ENCODE data around the gene GOLT1A. TPM values are rescaled to one million over a fixed set of nuclear protein-coding genes. Genes with fewer than 3 reads are reported as not detected.

Gene GOLT1A
- total RNA-seq, 1 experiment from 2014 or later, result 0.49 TPM

DNA sequence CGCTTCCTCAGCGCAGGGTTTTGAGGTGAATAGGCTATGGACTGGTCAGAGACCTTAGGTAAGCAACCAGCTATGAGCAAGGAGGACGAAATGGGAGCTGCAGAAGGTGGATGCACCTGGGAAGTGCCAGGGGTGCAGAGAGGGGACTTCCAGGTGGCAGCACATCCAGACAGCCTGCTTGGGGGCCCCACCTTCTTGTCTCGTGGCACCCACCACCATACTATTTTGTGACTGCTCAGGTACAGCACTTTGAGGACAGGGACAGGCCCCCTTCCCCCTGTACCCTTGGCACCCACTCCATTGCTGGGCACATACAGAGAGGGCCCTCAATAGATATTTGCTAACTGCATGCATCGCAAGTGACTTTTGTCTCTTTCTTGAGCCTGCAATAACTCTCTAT, 16.7 kb downstream of the GOLT1A start:
- H3K4me1 ChIP-seq (ENCODE audit: control insufficient read depth, insufficient read depth, low read length), result no peaks in the 10 kb centered on the region
- H3K9me3 ChIP-seq (ENCODE audit: control insufficient read depth, insufficient read depth, low read depth, low read length), result no peaks in the 10 kb centered on the region
- in situ Hi-C loops (cut with HindIII; ENCODE audit: low pct_unique_long_range_greater_than_20kb, low sequenced_read_pairs) (no loop called here), intact Hi-C loops (cut with micrococcal nuclease; ENCODE audit: unreplicated experiment) (no loop called here)
- DNase-seq (ENCODE audit: low read depth, low spot score) (no peak), ATAC-seq (no peak)
- POLR2A ChIA-PET, result no interaction called here
- CTCF ChIA-PET, result no interaction called here
- no TSS peak for BruUV-seq (replicated peaks)
- H3K27ac ChIP-seq (ENCODE audit: low read length), result no peak overlapping the region
- 0 out of 2 replicates have a peak, but pooled peaks cover 2% of the 10 kb centered on the region for H3K27me3 ChIP-seq (ENCODE audit: control insufficient read depth, insufficient read depth, low read length)
- H3K4me3 ChIP-seq (ENCODE audit: low read depth in 2 of 2, low read length in 2 of 2), result no peak overlapping the region
- H3K36me3 ChIP-seq (ENCODE audit: control insufficient read depth, insufficient read depth, low read length), result no peaks in the 10 kb centered on the region
- TF ChIP-seq, protein P1, sequence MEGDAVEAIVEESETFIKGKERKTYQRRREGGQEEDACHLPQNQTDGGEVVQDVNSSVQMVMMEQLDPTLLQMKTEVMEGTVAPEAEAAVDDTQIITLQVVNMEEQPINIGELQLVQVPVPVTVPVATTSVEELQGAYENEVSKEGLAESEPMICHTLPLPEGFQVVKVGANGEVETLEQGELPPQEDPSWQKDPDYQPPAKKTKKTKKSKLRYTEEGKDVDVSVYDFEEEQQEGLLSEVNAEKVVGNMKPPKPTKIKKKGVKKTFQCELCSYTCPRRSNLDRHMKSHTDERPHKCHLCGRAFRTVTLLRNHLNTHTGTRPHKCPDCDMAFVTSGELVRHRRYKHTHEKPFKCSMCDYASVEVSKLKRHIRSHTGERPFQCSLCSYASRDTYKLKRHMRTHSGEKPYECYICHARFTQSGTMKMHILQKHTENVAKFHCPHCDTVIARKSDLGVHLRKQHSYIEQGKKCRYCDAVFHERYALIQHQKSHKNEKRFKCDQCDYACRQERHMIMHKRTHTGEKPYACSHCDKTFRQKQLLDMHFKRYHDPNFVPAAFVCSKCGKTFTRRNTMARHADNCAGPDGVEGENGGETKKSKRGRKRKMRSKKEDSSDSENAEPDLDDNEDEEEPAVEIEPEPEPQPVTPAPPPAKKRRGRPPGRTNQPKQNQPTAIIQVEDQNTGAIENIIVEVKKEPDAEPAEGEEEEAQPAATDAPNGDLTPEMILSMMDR (IDR thresholded peaks at IDR 0.05), result no peak
- TF ChIP-seq TCF7L2 (IDR thresholded peaks at IDR 0.05; ENCODE audit: low read depth, low read length) (no peak), POLR2AphosphoS5 (IDR thresholded peaks at IDR 0.05; ENCODE audit: low read depth, low read length) (no peak), SIN3A (IDR thresholded peaks at IDR 0.05; ENCODE audit: borderline replicate concordance, insufficient read depth, low read depth, low read length) (no peak)
- TF ChIP-seq, protein P2, sequence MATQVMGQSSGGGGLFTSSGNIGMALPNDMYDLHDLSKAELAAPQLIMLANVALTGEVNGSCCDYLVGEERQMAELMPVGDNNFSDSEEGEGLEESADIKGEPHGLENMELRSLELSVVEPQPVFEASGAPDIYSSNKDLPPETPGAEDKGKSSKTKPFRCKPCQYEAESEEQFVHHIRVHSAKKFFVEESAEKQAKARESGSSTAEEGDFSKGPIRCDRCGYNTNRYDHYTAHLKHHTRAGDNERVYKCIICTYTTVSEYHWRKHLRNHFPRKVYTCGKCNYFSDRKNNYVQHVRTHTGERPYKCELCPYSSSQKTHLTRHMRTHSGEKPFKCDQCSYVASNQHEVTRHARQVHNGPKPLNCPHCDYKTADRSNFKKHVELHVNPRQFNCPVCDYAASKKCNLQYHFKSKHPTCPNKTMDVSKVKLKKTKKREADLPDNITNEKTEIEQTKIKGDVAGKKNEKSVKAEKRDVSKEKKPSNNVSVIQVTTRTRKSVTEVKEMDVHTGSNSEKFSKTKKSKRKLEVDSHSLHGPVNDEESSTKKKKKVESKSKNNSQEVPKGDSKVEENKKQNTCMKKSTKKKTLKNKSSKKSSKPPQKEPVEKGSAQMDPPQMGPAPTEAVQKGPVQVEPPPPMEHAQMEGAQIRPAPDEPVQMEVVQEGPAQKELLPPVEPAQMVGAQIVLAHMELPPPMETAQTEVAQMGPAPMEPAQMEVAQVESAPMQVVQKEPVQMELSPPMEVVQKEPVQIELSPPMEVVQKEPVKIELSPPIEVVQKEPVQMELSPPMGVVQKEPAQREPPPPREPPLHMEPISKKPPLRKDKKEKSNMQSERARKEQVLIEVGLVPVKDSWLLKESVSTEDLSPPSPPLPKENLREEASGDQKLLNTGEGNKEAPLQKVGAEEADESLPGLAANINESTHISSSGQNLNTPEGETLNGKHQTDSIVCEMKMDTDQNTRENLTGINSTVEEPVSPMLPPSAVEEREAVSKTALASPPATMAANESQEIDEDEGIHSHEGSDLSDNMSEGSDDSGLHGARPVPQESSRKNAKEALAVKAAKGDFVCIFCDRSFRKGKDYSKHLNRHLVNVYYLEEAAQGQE (IDR thresholded peaks at IDR 0.05; ENCODE audit: insufficient read depth in 1 of 2, low read depth in 2 of 2, low read length in 1 of 2), result no peak

DNA sequence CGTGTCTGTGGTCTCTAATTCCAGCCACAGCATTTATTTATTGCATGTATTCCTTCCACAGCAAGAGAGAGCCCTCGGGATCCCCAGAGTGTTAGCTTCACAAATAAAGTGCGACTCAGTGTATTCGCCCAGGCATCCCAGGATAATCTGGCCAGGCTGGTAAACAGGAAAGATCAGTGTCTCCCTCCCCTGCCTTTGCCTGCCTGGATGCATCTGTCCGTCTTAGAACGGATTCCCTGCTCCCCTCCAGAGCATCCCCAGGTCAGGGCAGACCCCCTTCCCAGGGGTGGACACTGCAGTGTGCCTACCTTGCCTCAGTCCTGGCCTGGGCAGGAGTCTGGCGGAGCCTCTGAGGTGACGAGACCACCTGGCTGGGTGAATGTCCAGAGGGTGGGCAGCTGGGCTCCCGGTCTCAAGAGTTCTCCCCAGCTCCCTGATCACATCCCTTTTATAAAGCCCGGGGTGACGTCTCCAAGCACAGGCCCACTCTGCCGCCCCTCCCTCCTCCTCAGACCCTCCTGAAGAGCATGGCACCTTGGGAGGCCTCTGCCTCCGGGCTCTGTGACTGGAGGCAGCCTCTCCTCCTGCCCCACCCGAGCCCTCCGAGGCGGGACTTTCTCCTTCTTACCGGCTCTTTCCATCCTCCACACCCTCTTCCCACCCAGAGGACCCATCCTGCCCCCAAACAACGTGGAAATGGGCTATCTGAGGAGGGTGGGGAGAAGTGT, 17.6 kb downstream of the GOLT1A start, which contains the start of gene KISS1:
KISS1 (minus strand) TSS at position 424 of the 728 bp plus-strand sequence. CDS start 3,615 bp downstream, outside the sequence.
- Histone ChIP-seq H3K36me3 (ENCODE audit: control insufficient read depth, insufficient read depth, low read length) (no peaks in the 10 kb centered on the region), H3K4me3 (ENCODE audit: low read depth in 2 of 2, low read length in 2 of 2) (no peak within 1 kb of the TSS), H3K9me3 (ENCODE audit: control insufficient read depth, insufficient read depth, low read depth, low read length) (no peaks in the 10 kb centered on the region), H3K27me3 (ENCODE audit: control insufficient read depth, insufficient read depth, low read length) (0 out of 2 replicates have a peak, but pooled peaks cover 2% of the 10 kb centered on the region), H3K4me1 (ENCODE audit: control insufficient read depth, insufficient read depth, low read length) (no peaks in the 10 kb centered on the region), H3K27ac (ENCODE audit: low read length) (no peak within 1 kb of the TSS)
- POLR2A ChIA-PET, result no interaction called here
- CTCF ChIA-PET, result no interaction called here
- intact Hi-C loops (cut with micrococcal nuclease; ENCODE audit: unreplicated experiment), result no loop called here
- TF ChIP-seq TCF7L2 (IDR thresholded peaks at IDR 0.05; ENCODE audit: low read depth, low read length) (no peak), POLR2AphosphoS5 (IDR thresholded peaks at IDR 0.05; ENCODE audit: low read depth, low read length) (no peak), SIN3A (IDR thresholded peaks at IDR 0.05; ENCODE audit: borderline replicate concordance, insufficient read depth, low read depth, low read length) (no peak)
- TF ChIP-seq, protein P1 (IDR thresholded peaks at IDR 0.05), result no peak
- TF ChIP-seq, protein P2 (IDR thresholded peaks at IDR 0.05; ENCODE audit: insufficient read depth in 1 of 2, low read depth in 2 of 2, low read length in 1 of 2), result no peak
- DNase-seq (ENCODE audit: low read depth, low spot score) (no peak), ATAC-seq (no peak)
- in situ Hi-C loops (cut with HindIII; ENCODE audit: low pct_unique_long_range_greater_than_20kb, low sequenced_read_pairs), result no loop called here
- no TSS peak for BruUV-seq (replicated peaks)
